ENCODE data around the gene GAD2. TPM values are rescaled to one million over a fixed set of nuclear protein-coding genes. Genes with fewer than 3 reads are reported as not detected.

GAD2 gene
- polyA plus RNA-seq (2011; rRNA removed) (not detected in 2 replicates), polyA minus RNA-seq (2011; rRNA and poly(A)+ RNA removed) (not detected in 2 replicates)

GRCh38 chr10:26216585-26217395, at the start of gene GAD2:
Gene GAD2 (plus strand): TSS chr10:26216774. CDS start chr10:26216810, 36 bp downstream.
- TF ChIP-seq CTCF (IDR thresholded peaks at IDR 0.05; ENCODE audit: insufficient read depth, low read depth, low read length), result no peak
- CTCF ChIA-PET, result no interaction called here
- H3K4me3 ChIP-seq (ENCODE audit: low read depth, low read length), result no peak within 1 kb of the TSS
- no peak for DNase-seq (ENCODE audit: low read depth)
- POLR2A ChIA-PET, result no interaction called here
- no peaks in the 10 kb centered on the region for H3K36me3 ChIP-seq (ENCODE audit: control insufficient read depth, insufficient read depth, low read length)
- H3K27me3 ChIP-seq (ENCODE audit: control insufficient read depth, insufficient read depth, low read length), result peaks cover 39% of the 10 kb centered on the region

GRCh38 chr10:26169466-26169865, 47.1 kb upstream of the GAD2 start:
- Histone ChIP-seq H3K36me3 (ENCODE audit: control insufficient read depth, insufficient read depth, low read length) (no peaks in the 10 kb centered on the region), H3K27me3 (ENCODE audit: control insufficient read depth, insufficient read depth, low read length) (no peaks in the 10 kb centered on the region), H3K4me3 (ENCODE audit: low read depth, low read length) (no peak overlapping the region)
- ChIA-PET POLR2A (no interaction called here), CTCF (no interaction called here)
- DNase-seq (ENCODE audit: low read depth), result no peak
- TF ChIP-seq CTCF (IDR thresholded peaks at IDR 0.05; ENCODE audit: insufficient read depth, low read depth, low read length), result no peak

GRCh38 chr10:26172131-26172530, 44.4 kb upstream of the GAD2 start:
- CTCF ChIA-PET, result no interaction called here
- Histone ChIP-seq H3K4me3 (ENCODE audit: low read depth, low read length) (no peak overlapping the region), H3K36me3 (ENCODE audit: control insufficient read depth, insufficient read depth, low read length) (no peaks in the 10 kb centered on the region), H3K27me3 (ENCODE audit: control insufficient read depth, insufficient read depth, low read length) (no peaks in the 10 kb centered on the region)
- no peak for DNase-seq (ENCODE audit: low read depth)
- POLR2A ChIA-PET, result no interaction called here
- TF ChIP-seq CTCF (IDR thresholded peaks at IDR 0.05; ENCODE audit: insufficient read depth, low read depth, low read length), result no peak

- ChIA-PET POLR2A (no interaction called here), CTCF (interaction anchor here (1.4 kb wide), 1 partner anchor 20 kb away, joined by 5 read pairs; no protein-coding TSS in a partner anchor)
- Histone ChIP-seq H3K27me3 (ENCODE audit: control insufficient read depth, insufficient read depth, low read length) (no peaks in the 10 kb centered on the region), H3K36me3 (ENCODE audit: control insufficient read depth, insufficient read depth, low read length) (no peaks in the 10 kb centered on the region), H3K4me3 (ENCODE audit: low read depth, low read length) (no peak overlapping the region)
- TF ChIP-seq CTCF (IDR thresholded peaks at IDR 0.05; ENCODE audit: insufficient read depth, low read depth, low read length), result no peak
- no peak for DNase-seq (ENCODE audit: low read depth)
These were observed 42.7 kb upstream of the GAD2 start for GRCh38 chr10:26173837-26174236.

GRCh38 chr10:26177341-26177740, 39.2 kb upstream of the GAD2 start:
- TF ChIP-seq CTCF (IDR thresholded peaks at IDR 0.05; ENCODE audit: insufficient read depth, low read depth, low read length), result no peak
- no peak overlapping the region for H3K4me3 ChIP-seq (ENCODE audit: low read depth, low read length)
- POLR2A ChIA-PET, result no interaction called here
- DNase-seq (ENCODE audit: low read depth), result no peak
- no peaks in the 10 kb centered on the region for H3K36me3 ChIP-seq (ENCODE audit: control insufficient read depth, insufficient read depth, low read length)
- CTCF ChIA-PET, result interaction anchor here (0.9 kb wide), 1 partner anchor 302 kb away, joined by 3 read pairs; no protein-coding TSS in a partner anchor
- H3K27me3 ChIP-seq (ENCODE audit: control insufficient read depth, insufficient read depth, low read length), result no peaks in the 10 kb centered on the region

All from BJ (cell line).